Measurements from ENCODE around the gene PAPLN.

PAPLN gene

GRCh38 chr14:73255005-73255400 lies 17.7 kb downstream of the PAPLN start:
- TF ChIP-seq CTCF (conservative IDR thresholded peaks at IDR 0.05; ENCODE audit: low read length): no peak
- H3K4me3 ChIP-seq (ENCODE audit: low read length): no peak overlapping the region
- no peak for DNase-seq (ENCODE audit: low read depth)

GRCh38 chr14:73255693-73256225 lies 18.5 kb downstream of the PAPLN start:
- no peak for DNase-seq (ENCODE audit: low read depth)
- TF ChIP-seq CTCF (conservative IDR thresholded peaks at IDR 0.05; ENCODE audit: low read length): no peak
- H3K4me3 ChIP-seq (ENCODE audit: low read length): no peak overlapping the region

GRCh38 chr14:73258076-73258475 lies 20.8 kb downstream of the PAPLN start:
- no peak overlapping the region for H3K4me3 ChIP-seq (ENCODE audit: low read length)
- no peak for DNase-seq (ENCODE audit: low read depth)
- TF ChIP-seq CTCF (conservative IDR thresholded peaks at IDR 0.05; ENCODE audit: low read length): no peak

GRCh38 chr14:73258845-73259611 lies 21.7 kb downstream of the PAPLN start:
- H3K4me3 ChIP-seq (ENCODE audit: low read length): no peak overlapping the region
- TF ChIP-seq CTCF (conservative IDR thresholded peaks at IDR 0.05; ENCODE audit: low read length): no peak
- no peak for DNase-seq (ENCODE audit: low read depth)

- no peak for DNase-seq (ENCODE audit: low read depth)
- no peak overlapping the region for H3K4me3 ChIP-seq (ENCODE audit: low read length)
- TF ChIP-seq CTCF (conservative IDR thresholded peaks at IDR 0.05; ENCODE audit: low read length): no peak
Observed at GRCh38 chr14:73259837-73260236, 22.5 kb downstream of the PAPLN start.

- no peak overlapping the region for H3K4me3 ChIP-seq (ENCODE audit: low read length)
- no peak for TF ChIP-seq CTCF (conservative IDR thresholded peaks at IDR 0.05; ENCODE audit: low read length)
- DNase-seq (ENCODE audit: low read depth): no peak
Observed at GRCh38 chr14:73260574-73260973, 23.3 kb downstream of the PAPLN start.

GRCh38 chr14:73261075-73261474 lies 23.8 kb downstream of the PAPLN start:
- no peak for DNase-seq (ENCODE audit: low read depth)
- H3K4me3 ChIP-seq (ENCODE audit: low read length): no peak overlapping the region
- TF ChIP-seq CTCF (conservative IDR thresholded peaks at IDR 0.05; ENCODE audit: low read length): no peak
